HPDE6-E6E7 (cell line): ENCODE data around the gene DMD.
"Not testable (repeated sequence)": the region's sequence is repeated elsewhere in the genome, so short reads cannot be mapped to it uniquely, and the experiment has no call there.

Experiments
- DNase-seq: peaks from one replicate; pipeline ENCODE4 v3.0.0; 2011; ENCODE audit warnings: missing footprints; ENCODE audit errors: extremely low spot score

The DMD gene

DNA sequence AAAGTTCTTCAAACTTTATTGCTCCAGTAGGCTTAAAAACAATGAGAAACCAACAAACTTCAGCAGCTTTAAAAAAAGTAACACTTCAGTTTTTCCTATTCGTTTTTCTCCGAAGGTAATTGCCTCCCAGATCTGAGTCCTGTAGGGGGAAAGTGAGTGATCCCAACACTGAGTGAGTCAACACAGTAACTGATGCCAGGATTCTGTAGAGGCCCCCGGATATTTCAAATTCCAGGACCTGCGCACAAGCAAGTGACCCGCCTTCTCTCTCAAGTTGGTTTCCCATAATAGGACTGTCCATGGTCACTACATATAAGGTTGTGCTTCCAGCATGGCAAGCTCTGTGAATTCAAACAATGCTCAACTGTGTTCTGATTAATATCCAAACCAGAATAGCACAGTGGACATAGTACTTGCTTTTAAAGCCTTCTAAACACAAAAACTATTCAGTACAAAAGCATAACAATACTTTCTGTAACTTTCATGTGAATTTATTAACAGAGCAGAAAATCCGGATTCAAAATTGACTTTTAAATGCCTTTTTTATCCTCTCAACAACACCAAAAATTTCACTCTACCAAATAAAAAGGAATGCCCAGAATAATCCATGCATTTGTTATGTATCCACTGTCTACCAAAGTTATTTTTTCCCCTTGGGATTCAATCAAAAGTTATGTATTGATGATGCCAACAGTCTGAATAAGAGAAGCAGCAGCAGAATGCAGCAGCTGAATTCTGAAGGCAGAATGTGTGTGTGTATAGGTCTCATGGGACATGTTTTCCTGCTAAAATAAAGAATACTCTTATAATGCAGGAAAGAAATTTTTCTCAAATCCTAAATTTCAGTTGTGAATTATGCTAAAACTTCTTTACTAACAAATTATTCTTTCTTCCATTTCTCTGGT, at the start of gene DMD:
Gene DMD, minus strand, starts transcription at position 194 of the 905 bp plus-strand sequence. CDS start 237 bp downstream, outside the sequence.
- DNase-seq, result no peak

GRCh38 chrX:33252306-33252825, 41.0 kb upstream of the DMD start:
- no peak for DNase-seq

DNA sequence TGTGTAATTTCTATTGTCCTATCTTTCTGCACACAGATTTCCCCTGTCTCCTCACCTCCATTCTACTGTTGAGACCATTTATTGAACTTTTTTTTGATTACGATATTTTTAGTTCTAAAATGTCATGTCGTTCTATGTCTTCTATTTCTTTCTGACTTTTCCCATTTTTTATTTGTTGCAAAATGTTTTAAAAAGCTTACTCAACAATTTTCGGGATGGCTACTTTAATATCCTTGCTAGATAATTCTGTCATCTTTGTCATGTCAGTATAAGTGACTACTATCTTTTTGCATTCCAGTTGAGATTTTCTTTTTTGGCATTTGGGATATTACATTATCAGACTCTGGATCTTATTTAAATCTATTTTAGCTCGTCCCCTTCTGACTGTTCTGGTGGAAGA, 7.5 kb upstream of the DMD start:
- no peak for DNase-seq

GRCh38 chrX:33210156-33210555, 1.2 kb downstream of the DMD start:
- no peak for DNase-seq

GRCh38 chrX:33207056-33207455, 4.3 kb downstream of the DMD start:
- no peak for DNase-seq

GRCh38 chrX:33205321-33205720, 6.0 kb downstream of the DMD start:
- no peak for DNase-seq

DNA sequence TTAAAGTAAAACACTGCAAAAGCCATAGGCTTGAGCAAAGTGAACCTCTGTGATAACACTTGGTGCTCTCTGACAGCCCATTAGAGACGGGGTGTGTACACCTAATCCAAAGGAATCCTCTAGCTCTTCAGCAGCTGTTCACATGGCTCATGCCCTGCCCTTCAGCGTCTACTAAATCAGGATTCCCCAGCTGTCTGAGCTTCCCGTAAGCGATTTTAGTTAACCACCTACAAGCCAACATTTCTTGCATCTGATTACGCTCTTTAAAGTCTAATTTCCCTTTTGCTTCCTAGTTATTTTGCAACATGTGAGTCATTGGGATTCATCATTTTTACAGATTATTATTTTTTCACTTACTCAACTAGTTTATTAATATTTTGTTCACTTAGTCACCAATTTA, 6.5 kb downstream of the DMD start:
- DNase-seq, result peak; percentile 1

DNA sequence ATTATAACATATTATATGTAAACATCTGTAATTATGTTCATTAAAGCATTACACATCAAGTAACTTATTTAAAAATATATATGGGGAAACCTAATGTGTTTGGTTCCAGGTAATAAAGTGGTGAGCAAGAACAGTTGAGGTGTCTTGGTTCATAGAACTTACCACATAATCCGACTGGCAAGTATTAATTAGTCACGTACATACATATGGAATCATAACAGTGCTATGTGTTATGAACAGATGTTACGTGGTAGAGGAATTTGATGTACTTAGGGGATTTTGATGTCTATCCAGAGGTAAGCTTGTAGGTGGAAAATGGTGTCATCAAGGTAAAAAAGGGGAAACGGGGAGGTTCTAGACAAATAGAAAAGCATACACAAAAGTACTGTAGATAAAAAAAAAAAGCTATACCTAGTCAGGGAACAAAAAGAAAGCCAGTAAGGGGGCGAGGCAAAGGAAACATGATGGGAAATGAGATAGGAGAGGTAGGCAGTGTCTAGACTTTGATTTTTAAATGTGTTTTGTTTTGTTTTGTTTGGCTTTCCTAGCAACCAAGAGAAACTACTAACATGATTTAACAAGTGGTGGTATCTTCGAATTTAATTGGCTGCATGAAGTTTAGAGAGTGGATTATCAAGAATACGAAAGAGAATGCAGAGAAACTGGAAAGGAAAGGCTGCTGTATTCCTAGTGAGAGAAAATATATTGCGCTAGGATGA, 12.6 kb downstream of the DMD start:
- DNase-seq, result no peak

GRCh38 chrX:33195698-33196097, 15.7 kb downstream of the DMD start:
- DNase-seq, result no peak

DNA sequence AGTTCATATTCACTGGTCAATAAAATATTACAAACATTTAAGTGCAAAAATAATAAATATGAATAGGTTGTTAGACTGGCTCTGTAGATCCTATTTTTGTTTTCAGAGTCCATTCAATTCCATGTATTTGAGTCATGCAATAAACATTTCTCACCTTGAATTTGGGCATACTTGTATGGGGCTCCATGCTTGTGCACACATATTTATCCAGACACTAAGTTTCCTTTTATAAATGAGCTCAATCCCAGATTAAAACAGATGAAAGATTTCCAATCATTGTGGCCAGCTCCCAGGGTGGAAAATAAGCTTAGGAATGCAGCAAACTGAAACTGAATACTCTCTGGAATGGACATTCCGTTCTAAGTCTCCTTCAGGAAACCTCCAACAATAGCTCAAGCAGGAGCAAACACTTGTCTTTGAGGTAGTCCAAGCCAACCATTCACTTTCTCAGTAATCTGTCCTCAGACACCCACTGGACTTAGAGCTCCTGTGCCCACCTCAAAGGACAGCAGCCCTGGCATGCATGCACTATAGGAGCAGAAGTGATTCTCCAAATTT, 16.4 kb downstream of the DMD start:
- DNase-seq, result no peak

DNA sequence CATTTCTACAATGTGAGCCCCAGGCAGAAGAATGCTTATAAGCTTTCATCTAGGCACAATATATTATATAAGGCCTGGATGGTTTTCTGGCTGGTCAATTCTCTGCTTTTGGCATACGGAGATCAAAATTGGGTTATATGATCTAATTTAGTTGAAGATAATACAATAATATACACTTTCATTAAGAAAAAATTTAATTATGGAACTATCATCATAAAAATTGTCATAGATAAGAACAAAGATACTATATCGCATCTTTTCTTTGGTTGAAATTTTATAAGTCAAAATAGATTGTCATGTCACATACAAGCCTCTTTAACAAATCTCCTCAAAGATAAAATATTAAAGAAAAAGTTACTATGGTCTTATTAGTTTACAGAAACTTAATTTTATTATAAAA, 17.1 kb downstream of the DMD start:
- no peak for DNase-seq

DNA sequence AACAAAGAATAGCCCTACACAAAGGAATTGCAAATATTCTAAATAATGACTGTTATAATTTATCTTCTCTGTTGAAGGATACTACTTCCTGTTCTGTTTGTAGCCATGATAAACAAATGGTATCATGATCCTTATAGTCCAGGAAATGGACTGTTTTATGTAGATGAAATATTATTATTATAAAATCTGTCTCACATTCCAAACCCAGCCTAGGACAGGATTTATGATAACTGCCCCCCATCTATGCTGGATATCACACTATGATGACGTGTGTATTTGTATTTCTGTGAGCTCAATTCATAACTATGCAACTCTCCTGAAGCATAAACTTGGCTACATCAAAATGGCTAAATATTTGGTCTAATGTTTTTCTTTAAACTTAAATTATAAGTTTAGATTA, 21.3 kb downstream of the DMD start:
- no peak for DNase-seq

GRCh38 chrX:33188881-33189280, 22.5 kb downstream of the DMD start:
- no peak for DNase-seq

- no peak for DNase-seq
Observed at GRCh38 chrX:33188286-33188685, 23.1 kb downstream of the DMD start.

DNA sequence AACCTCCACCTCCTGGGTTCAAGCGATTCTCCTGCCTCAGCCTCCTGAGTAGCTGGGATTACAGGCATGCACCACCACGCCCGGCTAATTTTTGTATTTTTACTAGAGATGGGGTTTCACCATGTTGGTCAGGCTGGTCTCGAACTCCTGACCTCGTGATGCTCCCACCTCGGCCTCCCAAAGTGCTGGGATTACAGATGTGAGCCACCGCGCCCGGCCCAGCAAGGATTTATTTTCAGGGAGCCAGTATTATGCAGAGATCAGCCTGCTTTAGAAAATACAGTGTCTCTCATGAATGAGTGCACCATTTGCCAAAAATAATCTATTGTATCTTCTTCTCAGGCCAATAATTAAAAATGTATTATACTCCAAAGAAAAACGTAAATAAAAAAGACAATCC, 26.5 kb downstream of the DMD start:
- not testable (repeated sequence) for DNase-seq

- DNase-seq, result no peak
Observed at GRCh38 chrX:33183361-33183760, 28.0 kb downstream of the DMD start.

DNA sequence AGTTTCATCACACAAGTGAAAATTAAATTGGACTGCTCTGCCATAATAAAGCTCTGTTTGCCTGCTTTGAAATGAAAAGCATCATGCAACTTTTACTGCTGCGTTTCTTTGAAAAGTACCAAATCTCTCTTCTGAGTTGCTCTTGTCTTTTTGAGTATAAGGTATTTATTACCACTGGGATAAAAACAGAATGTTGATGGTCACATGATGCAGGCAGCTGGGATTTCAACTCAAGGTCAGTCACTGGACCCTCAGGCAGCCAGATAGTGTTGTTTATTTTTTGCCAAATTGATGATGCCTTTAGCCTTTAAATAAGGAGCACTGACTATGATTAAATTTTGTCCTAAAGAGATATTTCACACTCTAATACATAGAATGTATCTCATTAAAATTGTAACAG, 32.7 kb downstream of the DMD start:
- DNase-seq, result no peak

DNA sequence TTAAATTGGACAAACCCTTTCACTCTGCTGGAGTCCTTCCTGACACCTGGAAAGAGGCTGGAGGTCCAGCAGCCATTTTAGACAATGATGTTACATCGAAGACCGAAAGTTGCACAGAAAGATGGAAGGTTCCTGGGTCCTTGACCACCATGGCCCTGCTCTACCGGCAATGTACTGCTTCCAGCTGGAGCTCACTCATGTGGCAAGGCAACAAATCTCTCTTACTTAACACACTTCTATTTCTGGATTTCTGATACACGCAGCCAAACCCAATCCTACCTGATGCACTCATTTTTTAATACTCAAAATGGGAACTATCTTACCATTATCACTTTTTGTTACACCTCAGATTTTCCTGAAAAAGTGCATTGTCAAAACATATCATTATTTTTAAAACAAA, 33.1 kb downstream of the DMD start:
- DNase-seq, result no peak

DNA sequence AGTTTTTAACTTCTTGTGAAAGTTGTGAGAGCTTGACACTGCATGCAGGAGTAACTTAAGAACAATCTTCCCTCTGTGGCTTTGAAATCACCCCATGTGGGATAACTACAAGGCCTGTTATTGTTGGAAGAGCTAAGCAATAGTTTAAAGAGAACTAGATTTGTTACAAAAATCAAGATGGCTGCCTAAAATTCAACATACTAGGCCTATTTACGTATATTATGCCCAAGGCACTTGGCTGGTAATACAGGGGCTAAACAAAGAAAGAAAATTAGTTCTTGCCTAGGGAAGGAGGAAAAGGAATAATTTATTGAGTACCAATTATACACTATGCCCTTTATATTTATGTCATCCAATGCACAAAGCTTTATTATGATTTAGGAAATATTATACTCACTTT, 36.1 kb downstream of the DMD start:
- no peak for DNase-seq

DNA sequence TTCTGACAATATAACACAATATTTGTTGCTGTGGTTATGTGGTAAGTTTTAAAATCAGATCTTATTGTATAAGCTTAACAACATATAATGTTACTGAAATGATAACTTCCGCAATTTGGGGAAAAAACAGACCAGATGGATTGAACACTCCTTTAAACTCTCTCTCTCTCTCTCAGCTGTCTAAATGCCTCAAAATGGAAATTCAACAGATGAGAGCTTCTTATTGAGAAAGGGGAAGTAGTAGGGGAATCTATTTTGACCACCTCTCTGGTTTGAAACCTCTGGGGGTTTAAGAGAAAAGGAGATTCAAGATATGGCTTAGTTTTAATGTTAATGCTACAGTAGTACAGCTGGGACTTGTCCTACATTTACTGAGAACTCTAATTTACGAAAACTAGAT, 40.3 kb downstream of the DMD start:
- no peak for DNase-seq

- no peak for DNase-seq
Observed at GRCh38 chrX:33161829-33162228, 49.5 kb downstream of the DMD start.

- peak; percentile 16 for DNase-seq
Observed at GRCh38 chrX:33160273-33160672, 51.1 kb downstream of the DMD start.
